Type B pancreatic cell (in vitro differentiated cells): ENCODE results near the gene CBX6. TPM values are rescaled to one million over a fixed set of nuclear protein-coding genes. Genes with fewer than 3 reads are reported as not detected.
A peak's percentile ranks its signal among the peaks of the same experiment; 100 is the strongest.

Experiments used
- DNase-seq: peaks from one replicate; pipeline ENCODE4 v3.0.0; 2021; ENCODE audit warnings: mixed read lengths; ENCODE audit not compliant: unreplicated experiment; ENCODE audit errors: extremely low spot score
- H3K27ac Mint-ChIP-seq: 2 replicates; pipeline ENCODE4 v1.8.0; 2021; ENCODE audit warnings: mild to moderate bottlenecking, mixed read lengths
- H3K27me3 Mint-ChIP-seq: 2 replicates; pipeline ENCODE4 v1.8.0; 2021; ENCODE audit warnings: mixed read lengths
- H3K36me3 Mint-ChIP-seq: 2 replicates; pipeline ENCODE4 v1.8.0; 2021; ENCODE audit warnings: mixed read lengths
- H3K4me1 Mint-ChIP-seq: one replicate; pipeline ENCODE4 v1.8.0; 2021; ENCODE audit warnings: mixed read lengths; ENCODE audit not compliant: unreplicated experiment
- H3K4me3 Mint-ChIP-seq: 2 replicates; pipeline ENCODE4 v1.8.0; 2021; ENCODE audit warnings: mild to moderate bottlenecking, mixed read lengths
- H3K9me3 Mint-ChIP-seq: 2 replicates; pipeline ENCODE4 v1.8.0; 2021; ENCODE audit warnings: mixed read lengths
- total RNA-seq: library from RNA; stranded (reverse); gene quantifications from 2 replicates; pipeline ENCODE4 v1.2.1, GENCODE V29; 2021; ENCODE audit warnings: low replicate concordance
- TF ChIP-seq, protein P1 (sequence below): fragments of 200-600 bp; sonication (generic); conservative IDR thresholded peaks from 2 replicates; pipeline ENCODE4 v1.5.0; 2021; ENCODE audit warnings: antibody characterized with exemption, mild to moderate bottlenecking

Gene CBX6
- total RNA-seq, 1 donor from 2014 or later = 93.5 TPM

DNA sequence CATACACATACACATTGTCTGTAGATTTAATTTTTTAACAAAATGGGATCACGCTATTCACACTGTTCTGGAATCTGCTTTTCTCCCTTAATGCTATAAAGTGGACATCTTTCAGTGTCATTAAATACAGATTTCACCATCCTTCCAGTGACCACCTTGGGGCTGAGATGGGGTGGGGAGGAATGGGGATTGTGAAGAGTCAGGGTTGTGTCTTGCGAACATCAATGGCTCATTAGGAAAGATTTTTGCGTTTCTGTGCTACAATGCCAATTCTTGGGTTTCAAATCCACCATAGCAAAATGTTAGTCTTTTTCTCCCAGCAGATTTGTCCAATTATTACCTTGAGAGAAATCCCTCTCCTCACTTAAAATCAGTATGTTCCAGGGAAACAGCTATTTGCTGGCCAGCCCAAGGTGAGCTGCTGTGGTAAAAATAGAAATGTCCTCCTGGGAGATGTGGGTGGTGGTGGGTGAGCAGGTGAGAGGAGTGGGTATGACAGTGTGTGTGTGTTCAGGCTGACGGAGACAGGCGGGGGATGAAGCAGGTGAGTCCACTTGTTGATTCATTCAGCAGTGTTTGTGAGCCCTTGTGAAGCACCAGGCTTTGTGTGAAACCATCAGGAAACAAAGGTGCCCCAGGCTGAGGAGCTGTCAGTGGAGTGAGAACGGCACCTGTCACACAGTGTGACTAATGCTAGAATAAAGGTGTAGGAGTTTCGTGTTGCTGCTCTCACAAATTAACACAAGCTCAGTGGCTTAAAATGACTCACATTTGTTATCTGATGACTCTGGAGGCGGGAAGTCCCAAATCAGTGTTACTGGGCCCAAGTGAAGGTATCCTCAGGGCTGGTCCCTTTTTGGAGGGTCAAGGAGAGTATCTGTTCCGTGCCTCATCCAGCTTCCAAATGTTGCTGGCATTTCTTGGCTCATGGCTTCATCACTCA, 1.7 kb upstream of the CBX6 start:
- peaks cover 31% of the 10 kb centered on the region for H3K4me1 Mint-ChIP-seq
- H3K27me3 Mint-ChIP-seq = no peaks in the 10 kb centered on the region
- peak overlapping the region; percentile 97 for H3K4me3 Mint-ChIP-seq
- H3K9me3 Mint-ChIP-seq = no peaks in the 10 kb centered on the region
- peak overlapping the region; percentile 94 for H3K27ac Mint-ChIP-seq
- no peaks in the 10 kb centered on the region for H3K36me3 Mint-ChIP-seq
- DNase-seq = no peak
- TF ChIP-seq, protein P1, sequence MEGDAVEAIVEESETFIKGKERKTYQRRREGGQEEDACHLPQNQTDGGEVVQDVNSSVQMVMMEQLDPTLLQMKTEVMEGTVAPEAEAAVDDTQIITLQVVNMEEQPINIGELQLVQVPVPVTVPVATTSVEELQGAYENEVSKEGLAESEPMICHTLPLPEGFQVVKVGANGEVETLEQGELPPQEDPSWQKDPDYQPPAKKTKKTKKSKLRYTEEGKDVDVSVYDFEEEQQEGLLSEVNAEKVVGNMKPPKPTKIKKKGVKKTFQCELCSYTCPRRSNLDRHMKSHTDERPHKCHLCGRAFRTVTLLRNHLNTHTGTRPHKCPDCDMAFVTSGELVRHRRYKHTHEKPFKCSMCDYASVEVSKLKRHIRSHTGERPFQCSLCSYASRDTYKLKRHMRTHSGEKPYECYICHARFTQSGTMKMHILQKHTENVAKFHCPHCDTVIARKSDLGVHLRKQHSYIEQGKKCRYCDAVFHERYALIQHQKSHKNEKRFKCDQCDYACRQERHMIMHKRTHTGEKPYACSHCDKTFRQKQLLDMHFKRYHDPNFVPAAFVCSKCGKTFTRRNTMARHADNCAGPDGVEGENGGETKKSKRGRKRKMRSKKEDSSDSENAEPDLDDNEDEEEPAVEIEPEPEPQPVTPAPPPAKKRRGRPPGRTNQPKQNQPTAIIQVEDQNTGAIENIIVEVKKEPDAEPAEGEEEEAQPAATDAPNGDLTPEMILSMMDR = no peak

DNA sequence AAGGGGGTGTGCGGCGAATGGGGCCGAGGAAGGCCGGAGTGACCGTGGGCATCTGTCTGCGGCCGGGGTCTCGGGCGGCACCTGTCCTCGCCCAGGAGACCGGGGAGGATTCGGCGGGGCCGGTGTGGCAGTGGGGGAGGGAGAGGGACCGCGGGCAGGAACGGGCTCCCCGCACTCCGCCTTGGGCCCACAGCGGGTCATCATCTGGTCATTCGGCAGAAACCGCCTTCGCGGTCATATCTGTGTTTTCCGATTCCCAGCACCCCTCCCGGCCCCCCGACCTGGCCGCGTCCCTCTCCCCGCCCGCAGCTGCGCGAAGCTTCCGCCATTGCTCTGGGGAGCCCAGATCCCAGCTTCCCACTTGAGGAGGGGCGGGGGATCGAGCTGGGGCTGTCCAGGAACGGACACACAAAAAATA, 824 bp upstream of the CBX6 start:
- no peaks in the 10 kb centered on the region for H3K9me3 Mint-ChIP-seq
- peak overlapping the region; percentile 94 for H3K27ac Mint-ChIP-seq
- DNase-seq = no peak
- peak overlapping the region; percentile 97 for H3K4me3 Mint-ChIP-seq
- TF ChIP-seq, protein P1 = peak; percentile 15
- no peaks in the 10 kb centered on the region for H3K36me3 Mint-ChIP-seq
- H3K4me1 Mint-ChIP-seq = peaks cover 38% of the 10 kb centered on the region
- no peaks in the 10 kb centered on the region for H3K27me3 Mint-ChIP-seq

DNA sequence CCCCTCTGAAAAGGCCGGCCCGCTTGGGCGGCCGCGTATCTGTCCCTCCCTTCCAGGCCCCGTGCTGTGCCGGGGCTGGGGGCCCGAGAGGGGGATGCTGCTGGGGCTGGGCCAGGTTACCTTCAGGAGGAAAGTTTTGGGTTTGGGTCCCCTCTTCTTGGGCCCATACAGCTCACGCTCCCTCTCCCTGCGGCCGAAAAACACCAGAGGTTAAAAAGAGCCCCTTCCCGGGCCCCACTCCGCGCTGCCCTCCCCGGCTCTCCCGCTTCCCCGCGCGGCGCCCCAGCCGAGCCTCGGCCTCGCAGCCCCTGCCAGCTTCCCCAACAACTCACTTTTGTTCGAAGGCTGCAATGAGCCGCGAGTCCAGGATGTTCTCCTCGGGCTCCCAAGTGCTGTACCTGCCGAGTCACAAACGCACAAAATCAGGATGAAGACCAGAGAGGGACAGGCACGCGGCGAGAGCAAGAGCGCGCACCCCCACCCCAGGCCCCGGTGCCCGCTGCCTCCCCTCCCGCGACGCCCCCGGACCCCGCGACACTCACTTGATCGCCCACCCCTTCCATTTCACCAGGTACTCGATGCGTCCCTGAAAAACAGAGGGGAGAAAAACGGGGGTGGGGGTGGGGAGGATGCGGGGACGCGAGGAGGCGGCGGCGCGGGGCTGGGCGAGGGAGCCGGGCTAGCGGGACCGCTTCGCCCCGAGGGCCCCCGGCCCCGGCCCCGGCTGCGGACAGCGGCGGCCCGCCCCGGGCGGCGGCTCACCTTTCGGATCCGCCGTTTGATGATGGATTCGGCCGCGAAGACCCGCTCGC, 450 bp downstream of the CBX6 start:
- TF ChIP-seq, protein P1 = no peak
- peaks cover 38% of the 10 kb centered on the region for H3K4me1 Mint-ChIP-seq
- H3K4me3 Mint-ChIP-seq = peak overlapping the region; percentile 97
- H3K27ac Mint-ChIP-seq = peak overlapping the region; percentile 83
- peak; percentile 70 for DNase-seq
- H3K27me3 Mint-ChIP-seq = no peaks in the 10 kb centered on the region
- H3K36me3 Mint-ChIP-seq = no peaks in the 10 kb centered on the region
- H3K9me3 Mint-ChIP-seq = no peaks in the 10 kb centered on the region

DNA sequence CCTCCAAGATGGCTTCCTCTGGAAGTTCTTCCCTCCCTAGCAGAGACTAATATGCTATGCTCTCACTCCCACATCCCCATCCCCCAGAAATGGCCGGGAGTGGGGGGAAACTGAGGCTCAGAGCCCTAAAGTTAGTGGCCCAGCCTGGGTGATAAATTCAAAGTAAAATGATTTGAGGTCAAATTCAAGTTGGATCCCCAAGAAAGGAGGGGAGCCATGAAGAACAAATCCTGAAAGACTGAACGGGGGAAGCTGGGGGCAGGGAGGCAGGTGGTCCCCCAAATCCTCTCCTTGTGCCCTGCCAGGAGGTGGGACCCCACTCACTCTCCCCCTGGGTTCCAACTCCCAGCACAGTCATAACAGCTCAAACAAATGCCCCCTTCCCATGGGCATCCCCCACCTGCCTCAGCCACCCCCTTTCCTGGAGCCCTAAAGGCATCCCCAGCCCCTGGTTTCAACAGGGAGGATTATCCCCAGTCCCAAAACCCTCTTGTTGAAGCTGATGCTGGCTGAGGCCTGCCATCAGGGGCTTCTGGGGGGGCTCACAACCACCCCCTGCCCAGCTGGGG, 1.1 kb downstream of the CBX6 start:
- DNase-seq = peak; percentile 58
- Mint-ChIP-seq H3K27ac (peak overlapping the region; percentile 83), H3K9me3 (no peaks in the 10 kb centered on the region), H3K27me3 (no peaks in the 10 kb centered on the region), H3K36me3 (no peaks in the 10 kb centered on the region), H3K4me3 (peak overlapping the region; percentile 94), H3K4me1 (peaks cover 38% of the 10 kb centered on the region)
- TF ChIP-seq, protein P1 = no peak

DNA sequence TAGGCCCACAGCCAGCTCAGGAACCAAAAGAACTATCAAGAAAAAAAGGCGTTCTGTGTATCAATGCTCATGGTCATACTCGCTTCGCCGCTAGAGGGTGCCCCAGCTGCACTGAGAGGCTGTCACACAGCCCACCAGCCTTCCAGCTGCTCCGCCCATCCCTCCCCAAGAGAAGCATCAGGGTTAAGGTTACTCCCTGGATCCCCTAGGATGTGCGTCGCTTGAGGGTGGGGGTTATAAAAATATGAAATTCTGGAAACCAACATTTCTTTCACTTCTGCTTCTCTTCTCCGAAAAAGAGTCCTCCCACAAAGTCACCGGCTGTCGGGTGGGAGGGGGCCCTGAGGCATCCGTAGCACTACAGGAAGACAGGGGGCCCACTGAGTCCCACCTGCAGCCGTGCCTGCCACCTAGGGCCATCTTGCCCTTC, 1.7 kb downstream of the CBX6 start:
- Mint-ChIP-seq H3K27ac (peak overlapping the region; percentile 83), H3K9me3 (no peaks in the 10 kb centered on the region), H3K36me3 (no peaks in the 10 kb centered on the region), H3K4me3 (peak overlapping the region; percentile 94), H3K4me1 (peaks cover 40% of the 10 kb centered on the region), H3K27me3 (no peaks in the 10 kb centered on the region)
- DNase-seq = peak; percentile 86
- TF ChIP-seq, protein P1 = peak; percentile 99
